GM12873 (cell line): ENCODE measurements around the gene AP2A2.

Source experiments
- TF ChIP-seq, protein P1 (sequence below): IDR thresholded peaks from 2 replicates; pipeline ENCODE4 v1.5.1; 2012; ENCODE audit warnings: low read depth, mild to moderate bottlenecking, moderate library complexity, low read length, control low read depth; ENCODE audit not compliant: insufficient read depth; ENCODE audit errors: missing control alignments

Gene AP2A2

DNA sequence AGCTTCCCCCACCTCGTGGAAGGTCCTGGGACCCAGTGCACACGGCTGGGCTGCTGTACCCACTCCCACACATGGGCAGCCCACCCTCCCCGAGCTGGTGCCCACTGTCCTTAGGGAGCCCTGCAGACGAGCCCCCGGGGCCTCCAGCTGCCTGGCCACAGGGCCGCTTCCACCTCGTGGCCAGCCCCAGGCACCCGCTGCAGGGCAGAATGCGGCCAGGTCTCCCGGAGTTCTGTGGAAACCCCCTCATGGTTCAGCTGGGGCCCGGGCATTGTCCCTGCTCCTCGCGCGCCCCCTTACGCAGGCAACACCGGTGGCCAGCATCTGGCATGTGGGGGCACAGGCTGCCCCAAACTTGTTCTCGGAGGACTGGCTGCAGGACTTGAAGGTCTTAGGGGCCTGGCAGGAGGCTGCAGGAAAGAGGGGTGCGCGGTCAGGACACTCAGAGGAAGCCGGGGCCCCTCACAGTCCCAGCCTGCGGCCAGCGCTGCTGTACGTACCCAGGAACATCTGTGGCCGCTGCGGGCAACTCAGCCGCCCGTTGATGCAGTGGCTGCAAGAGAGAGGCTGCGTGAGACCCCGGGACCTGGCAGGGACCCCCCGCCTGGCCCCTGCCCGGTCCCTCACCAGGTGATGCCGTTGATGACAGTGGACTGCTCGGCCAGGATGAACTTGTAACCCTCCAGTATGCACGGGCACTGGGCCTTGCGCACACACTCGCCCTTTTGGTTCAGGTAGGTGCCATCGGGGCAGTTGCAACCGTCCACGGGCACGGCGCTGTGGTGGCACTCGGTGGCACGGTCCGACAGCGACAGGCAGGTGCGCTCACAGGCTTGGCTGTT is 101.2 kb downstream of the AP2A2 start:
- TF ChIP-seq, protein P1, sequence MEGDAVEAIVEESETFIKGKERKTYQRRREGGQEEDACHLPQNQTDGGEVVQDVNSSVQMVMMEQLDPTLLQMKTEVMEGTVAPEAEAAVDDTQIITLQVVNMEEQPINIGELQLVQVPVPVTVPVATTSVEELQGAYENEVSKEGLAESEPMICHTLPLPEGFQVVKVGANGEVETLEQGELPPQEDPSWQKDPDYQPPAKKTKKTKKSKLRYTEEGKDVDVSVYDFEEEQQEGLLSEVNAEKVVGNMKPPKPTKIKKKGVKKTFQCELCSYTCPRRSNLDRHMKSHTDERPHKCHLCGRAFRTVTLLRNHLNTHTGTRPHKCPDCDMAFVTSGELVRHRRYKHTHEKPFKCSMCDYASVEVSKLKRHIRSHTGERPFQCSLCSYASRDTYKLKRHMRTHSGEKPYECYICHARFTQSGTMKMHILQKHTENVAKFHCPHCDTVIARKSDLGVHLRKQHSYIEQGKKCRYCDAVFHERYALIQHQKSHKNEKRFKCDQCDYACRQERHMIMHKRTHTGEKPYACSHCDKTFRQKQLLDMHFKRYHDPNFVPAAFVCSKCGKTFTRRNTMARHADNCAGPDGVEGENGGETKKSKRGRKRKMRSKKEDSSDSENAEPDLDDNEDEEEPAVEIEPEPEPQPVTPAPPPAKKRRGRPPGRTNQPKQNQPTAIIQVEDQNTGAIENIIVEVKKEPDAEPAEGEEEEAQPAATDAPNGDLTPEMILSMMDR = no peak

DNA sequence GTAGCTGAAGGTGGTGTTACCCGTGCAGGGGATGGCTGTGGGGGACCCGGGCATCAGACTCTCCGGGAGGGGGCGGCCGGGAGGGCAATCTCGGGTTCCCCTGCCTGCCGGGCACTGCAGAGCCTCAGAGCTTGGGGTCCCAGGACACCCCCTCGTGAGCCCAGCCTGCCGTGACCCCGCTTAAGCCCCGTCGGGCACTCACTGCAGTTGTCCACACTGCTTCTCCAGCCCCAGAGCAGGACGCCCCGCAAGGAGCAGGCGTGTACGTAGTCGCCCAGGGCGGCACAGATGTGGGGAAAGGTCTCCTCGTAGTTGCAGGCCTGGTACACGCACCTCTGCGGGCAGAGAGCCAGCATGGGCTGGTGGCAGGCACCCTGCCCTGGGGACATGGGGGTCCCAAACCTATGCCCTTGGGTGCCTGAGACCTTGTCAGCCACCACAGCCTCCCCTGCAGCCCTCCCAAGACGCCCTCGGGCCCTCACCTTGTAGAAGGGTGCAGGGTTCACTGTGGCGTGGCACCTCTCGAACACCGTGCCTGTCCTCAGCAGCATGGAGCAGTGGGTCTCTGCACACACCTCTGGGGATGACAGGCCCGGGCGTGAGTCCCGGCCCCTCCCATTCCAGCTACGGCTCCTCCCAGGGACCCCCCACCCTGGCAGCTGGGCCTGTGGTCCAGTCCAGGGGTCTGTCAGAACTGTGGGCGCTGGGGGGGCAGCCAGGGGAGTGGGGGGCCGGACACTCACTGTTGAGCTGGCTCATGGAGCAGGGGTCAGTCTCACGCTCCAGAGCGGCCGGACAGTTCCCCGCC is 102.0 kb downstream of the AP2A2 start:
- TF ChIP-seq, protein P1 = no peak

GRCh38 chr11:1028291-1028540 is 102.5 kb downstream of the AP2A2 start:
- TF ChIP-seq, protein P1 = no peak

DNA sequence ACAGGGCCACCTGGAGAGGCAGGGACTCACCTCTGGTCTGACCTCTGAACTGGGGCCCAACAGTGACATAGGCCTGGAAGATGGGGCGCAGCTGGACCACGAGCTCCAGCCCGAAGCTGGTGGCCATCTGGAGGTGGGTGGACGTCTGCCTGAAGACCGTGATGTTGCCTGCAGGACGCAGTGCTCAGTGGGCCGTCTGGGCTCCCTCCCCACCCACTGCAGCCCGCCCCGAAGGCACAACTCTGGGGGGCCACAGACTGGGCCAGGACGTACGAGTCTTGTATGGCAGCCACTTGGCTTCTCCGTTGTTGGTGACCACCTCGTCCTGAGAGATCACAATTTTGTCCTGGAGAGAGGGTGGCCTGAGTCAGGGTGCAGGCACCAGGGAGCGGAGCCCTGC is 102.9 kb downstream of the AP2A2 start:
- TF ChIP-seq, protein P1 = no peak

- TF ChIP-seq, protein P1 = no peak
These were observed 103.4 kb downstream of the AP2A2 start for GRCh38 chr11:1029051-1029450.

GRCh38 chr11:1029654-1030053 is 104.0 kb downstream of the AP2A2 start:
- TF ChIP-seq, protein P1 = no peak

DNA sequence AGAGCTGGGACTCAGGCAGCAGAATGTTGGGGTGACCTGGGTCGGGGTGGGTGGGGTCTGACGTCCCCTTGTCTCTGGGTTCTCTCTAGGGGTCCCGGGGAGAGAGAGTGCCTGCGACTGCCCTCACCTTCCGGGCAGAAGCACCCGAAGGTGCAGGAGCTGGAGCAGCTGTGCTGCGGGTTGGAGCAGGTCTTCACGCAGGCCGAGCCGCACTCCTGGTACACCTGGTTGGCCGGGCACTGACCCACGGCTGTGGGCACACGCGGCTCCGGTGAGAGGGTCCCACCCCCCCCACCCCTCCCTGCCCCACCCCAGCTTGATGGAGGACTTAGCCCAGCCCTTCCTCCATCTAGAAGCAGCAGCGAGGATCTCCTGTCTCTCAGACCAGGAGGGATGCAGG is 104.4 kb downstream of the AP2A2 start:
- TF ChIP-seq, protein P1 = no peak
